Activated T-helper 9 cell treated with anti-CD3 and anti-CD28 coated beads, Interleukin-2, amount 50 U/mL, for 16 hours (primary cell): Measurements from ENCODE around the gene STAT1.
"Not testable (repeated sequence)": the region's sequence is repeated elsewhere in the genome, so short reads cannot be mapped to it uniquely, and the experiment has no call there.

ENCODE experiments used
- DNase-seq: peaks from one replicate; pipeline ENCODE4 v3.0.0-alpha.2; 2020; ENCODE audit warnings: low read depth

The STAT1 gene

GRCh38 chr2:191006997-191007783 lies 6.8 kb downstream of the STAT1 start:
- DNase-seq, result no peak

- DNase-seq, result no peak
Observed at GRCh38 chr2:191006297-191006696, 7.7 kb downstream of the STAT1 start.

GRCh38 chr2:191003405-191004309 lies 10.3 kb downstream of the STAT1 start:
- DNase-seq, result no peak

- no peak for DNase-seq
Observed at GRCh38 chr2:191001624-191002023, 12.3 kb downstream of the STAT1 start.

GRCh38 chr2:191001032-191001431 lies 12.9 kb downstream of the STAT1 start:
- no peak for DNase-seq

GRCh38 chr2:190999949-191000665 lies 13.9 kb downstream of the STAT1 start:
- DNase-seq, result no peak

- no peak for DNase-seq
Observed at GRCh38 chr2:190999058-190999457, 14.9 kb downstream of the STAT1 start.

GRCh38 chr2:190997526-190998113 lies 16.4 kb downstream of the STAT1 start:
- DNase-seq, result no peak

- DNase-seq, result no peak
Observed at GRCh38 chr2:190996947-190997346, 17.0 kb downstream of the STAT1 start.

- no peak for DNase-seq
Observed at GRCh38 chr2:190996338-190996946, 17.5 kb downstream of the STAT1 start.

- not testable (repeated sequence) for DNase-seq
Observed at GRCh38 chr2:190995315-190995714, 18.7 kb downstream of the STAT1 start.

- no peak for DNase-seq
Observed at GRCh38 chr2:190994148-190994547, 19.8 kb downstream of the STAT1 start.

- DNase-seq, result no peak
Observed at GRCh38 chr2:190993292-190993643, 20.7 kb downstream of the STAT1 start.

- no peak for DNase-seq
Observed at GRCh38 chr2:190990132-190990531, 23.8 kb downstream of the STAT1 start.

- DNase-seq, result no peak
Observed at GRCh38 chr2:190988910-190989309, 25.1 kb downstream of the STAT1 start.

- no peak for DNase-seq
Observed at GRCh38 chr2:190987938-190988337, 26.0 kb downstream of the STAT1 start.

GRCh38 chr2:190987116-190987515 lies 26.9 kb downstream of the STAT1 start:
- DNase-seq, result no peak

- no peak for DNase-seq
Observed at GRCh38 chr2:190986221-190986953, 27.6 kb downstream of the STAT1 start.

GRCh38 chr2:190984595-190984994 lies 29.4 kb downstream of the STAT1 start:
- no peak for DNase-seq

GRCh38 chr2:190982262-190983034 lies 31.5 kb downstream of the STAT1 start:
- no peak for DNase-seq
